DND-41 (cell line): ENCODE data around the gene FRS2.

Experiments used
- ATAC-seq: fragments of 200-7000 bp; cut with Tn5 transposase; 3 replicates; pipeline ENCODE4 v1.9.1; 2021; ENCODE audit warnings: low read depth; ENCODE audit not compliant: insufficient read depth
- DNase-seq: peaks from one replicate; pipeline ENCODE4 v3.0.0-alpha.2; 2020
- H2AFZ ChIP-seq: 2 replicates; pipeline ENCODE4 v1.6.0; 2012; ENCODE audit warnings: low read depth, low read length
- H3K27ac ChIP-seq: 2 replicates; pipeline ENCODE4 v1.5.1; 2012; ENCODE audit warnings: low read length, inconsistent platforms
- H3K27me3 ChIP-seq: fragments of 200-600 bp; sonication (generic); 2 replicates; pipeline ENCODE4 v1.6.0; 2012; ENCODE audit warnings: low read length, mild to moderate bottlenecking, inconsistent platforms; ENCODE audit not compliant: insufficient read depth, poor library complexity
- H3K36me3 ChIP-seq: 2 replicates; pipeline ENCODE4 v1.5.1; 2012; ENCODE audit warnings: low read length, inconsistent platforms; ENCODE audit not compliant: insufficient read depth
- H3K4me1 ChIP-seq: 2 replicates; pipeline ENCODE4 v1.5.1; 2012; ENCODE audit warnings: mild to moderate bottlenecking, low read length; ENCODE audit not compliant: insufficient read depth
- H3K4me2 ChIP-seq: 2 replicates; pipeline ENCODE4 v1.6.0; 2012; ENCODE audit warnings: mild to moderate bottlenecking, moderate library complexity, low read length, inconsistent platforms; ENCODE audit not compliant: insufficient read depth
- H3K4me3 ChIP-seq, 2 experiments: fragments of 200-600 bp in 1 of 2; shearing (Covaris generic) in 1 of 2; 2 replicates each; pipeline ENCODE4 v1.5.1; 2012 to 2016; ENCODE audit warnings: inconsistent platforms in 2 of 2, low read length in 2 of 2, mild to moderate bottlenecking in 2 of 2, low read depth in 1 of 2, moderate library complexity in 1 of 2
- H3K79me2 ChIP-seq: 2 replicates; pipeline ENCODE4 v1.6.0; 2012; ENCODE audit warnings: low read length, inconsistent platforms; ENCODE audit not compliant: insufficient read depth
- H3K9ac ChIP-seq: 2 replicates; pipeline ENCODE4 v1.6.0; 2012; ENCODE audit warnings: low read depth, mild to moderate bottlenecking, inconsistent platforms, low read length, moderate library complexity
- H3K9me3 ChIP-seq: 2 replicates; pipeline ENCODE4 v1.5.1; 2012; ENCODE audit warnings: low read length, moderate library complexity, mild to moderate bottlenecking, inconsistent platforms; ENCODE audit not compliant: insufficient read depth, severe bottlenecking
- H4K20me1 ChIP-seq: 2 replicates; pipeline ENCODE4 v1.6.0; 2012; ENCODE audit warnings: low read length; ENCODE audit not compliant: insufficient read depth
- EZH2 ChIP-seq: IDR thresholded peaks from 3 replicates; pipeline ENCODE4 v1.6.1; 2012; ENCODE audit warnings: borderline replicate concordance, low read depth, mild to moderate bottlenecking, moderate library complexity, low read length, inconsistent platforms; ENCODE audit not compliant: severe bottlenecking
- TF ChIP-seq, protein P1 (sequence below): IDR thresholded peaks from 2 replicates; pipeline ENCODE4 v1.5.1; 2012; ENCODE audit warnings: borderline replicate concordance, low read length, moderate library complexity, mild to moderate bottlenecking; ENCODE audit not compliant: poor library complexity, severe bottlenecking; ENCODE audit errors: extremely low read depth

FRS2 gene

DNA sequence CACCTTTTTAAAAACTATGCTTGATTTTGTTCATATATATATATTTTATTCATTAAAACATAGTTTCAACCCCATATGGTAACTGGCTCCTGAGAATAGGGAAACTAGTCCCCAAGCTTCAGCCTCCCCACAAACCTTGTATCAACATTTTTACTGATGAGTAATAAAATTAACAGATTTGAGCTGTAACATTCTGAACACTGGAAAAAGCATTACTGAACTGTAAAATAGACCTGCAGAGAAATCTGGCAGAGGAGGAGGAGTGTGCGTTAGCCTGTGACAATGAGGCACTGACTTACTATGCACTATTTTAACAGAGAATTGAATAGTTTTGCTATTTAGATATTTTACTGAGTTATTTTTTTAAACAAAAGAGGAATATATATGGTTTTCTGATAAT lies 43.1 kb downstream of the FRS2 start:
- Histone ChIP-seq H3K36me3 (no peaks in the 10 kb centered on the region), H3K4me3 (no peak overlapping the region), H3K4me2 (no peak overlapping the region), H3K9ac (no peak overlapping the region), H2AFZ (no peak overlapping the region), H3K9me3 (no peaks in the 10 kb centered on the region), H3K79me2 (peaks cover 88% of the 10 kb centered on the region), H3K4me1 (peaks cover 3% of the 10 kb centered on the region; the same call in 1 of the 2 replicates), H4K20me1 (peaks cover 19% of the 10 kb centered on the region), H3K27me3 (no peaks in the 10 kb centered on the region), H3K27ac (no peak overlapping the region)
- TF ChIP-seq, protein P1, sequence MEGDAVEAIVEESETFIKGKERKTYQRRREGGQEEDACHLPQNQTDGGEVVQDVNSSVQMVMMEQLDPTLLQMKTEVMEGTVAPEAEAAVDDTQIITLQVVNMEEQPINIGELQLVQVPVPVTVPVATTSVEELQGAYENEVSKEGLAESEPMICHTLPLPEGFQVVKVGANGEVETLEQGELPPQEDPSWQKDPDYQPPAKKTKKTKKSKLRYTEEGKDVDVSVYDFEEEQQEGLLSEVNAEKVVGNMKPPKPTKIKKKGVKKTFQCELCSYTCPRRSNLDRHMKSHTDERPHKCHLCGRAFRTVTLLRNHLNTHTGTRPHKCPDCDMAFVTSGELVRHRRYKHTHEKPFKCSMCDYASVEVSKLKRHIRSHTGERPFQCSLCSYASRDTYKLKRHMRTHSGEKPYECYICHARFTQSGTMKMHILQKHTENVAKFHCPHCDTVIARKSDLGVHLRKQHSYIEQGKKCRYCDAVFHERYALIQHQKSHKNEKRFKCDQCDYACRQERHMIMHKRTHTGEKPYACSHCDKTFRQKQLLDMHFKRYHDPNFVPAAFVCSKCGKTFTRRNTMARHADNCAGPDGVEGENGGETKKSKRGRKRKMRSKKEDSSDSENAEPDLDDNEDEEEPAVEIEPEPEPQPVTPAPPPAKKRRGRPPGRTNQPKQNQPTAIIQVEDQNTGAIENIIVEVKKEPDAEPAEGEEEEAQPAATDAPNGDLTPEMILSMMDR = no peak
- no peak for TF ChIP-seq EZH2
- ATAC-seq (no peak), DNase-seq (no peak)

DNA sequence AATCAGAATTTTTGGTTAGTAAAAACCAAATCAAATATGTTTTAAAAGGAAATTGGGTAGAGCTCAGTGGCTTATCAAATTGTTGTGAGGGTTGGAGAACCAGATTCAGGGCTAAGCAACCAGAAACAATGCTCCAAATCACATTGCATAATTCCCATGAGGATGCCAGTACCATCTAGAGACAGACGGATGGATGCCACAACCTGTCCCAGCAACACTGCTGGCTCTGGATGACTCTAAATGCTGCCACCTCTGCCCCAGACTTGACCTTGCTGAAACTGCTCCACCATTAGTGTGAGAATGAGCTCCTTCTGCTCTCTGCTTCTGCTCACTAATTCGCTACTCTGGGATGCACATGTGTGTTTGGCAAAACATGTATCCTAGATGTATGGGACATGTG lies 43.9 kb downstream of the FRS2 start:
- H3K4me1 ChIP-seq = peaks cover 3% of the 10 kb centered on the region; the same call in 1 of the 2 replicates
- no peak overlapping the region for H3K9ac ChIP-seq
- H3K4me2 ChIP-seq = no peak overlapping the region
- ATAC-seq (no peak), DNase-seq (no peak)
- no peak overlapping the region for H3K27ac ChIP-seq
- no peaks in the 10 kb centered on the region for H3K36me3 ChIP-seq
- no peaks in the 10 kb centered on the region for H3K9me3 ChIP-seq
- H3K79me2 ChIP-seq = peaks cover 92% of the 10 kb centered on the region
- peaks cover 18% of the 10 kb centered on the region for H4K20me1 ChIP-seq
- H3K4me3 ChIP-seq = no peak overlapping the region
- no peaks in the 10 kb centered on the region for H3K27me3 ChIP-seq
- TF ChIP-seq, protein P1 = no peak
- no peak for TF ChIP-seq EZH2
- H2AFZ ChIP-seq = no peak overlapping the region

DNA sequence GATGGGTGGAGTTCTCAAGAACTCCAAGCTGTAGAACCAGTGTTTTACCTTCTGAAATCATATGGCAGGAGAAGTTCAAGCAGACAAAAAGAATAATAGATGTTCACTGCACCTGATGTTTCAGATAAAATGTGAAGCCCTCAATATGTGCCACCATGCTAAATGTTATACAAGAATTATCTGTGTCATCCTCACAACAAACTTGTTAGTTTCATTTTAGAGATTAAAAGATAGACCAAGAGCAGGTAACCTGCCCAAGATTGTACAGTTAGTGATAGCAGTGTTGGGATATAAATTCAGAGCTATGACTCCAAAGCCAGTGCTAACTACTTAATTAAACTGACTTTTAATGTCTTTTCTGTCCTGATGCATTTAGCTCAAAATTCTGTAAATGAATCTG lies 44.7 kb downstream of the FRS2 start:
- H3K36me3 ChIP-seq = no peaks in the 10 kb centered on the region
- DNase-seq (no peak), ATAC-seq (no peak)
- H3K79me2 ChIP-seq = peaks cover 92% of the 10 kb centered on the region
- peaks cover 20% of the 10 kb centered on the region for H4K20me1 ChIP-seq
- TF ChIP-seq, protein P1 = no peak
- TF ChIP-seq EZH2 = no peak
- H3K27me3 ChIP-seq = no peaks in the 10 kb centered on the region
- no peak overlapping the region for H3K4me2 ChIP-seq
- no peak overlapping the region for H3K27ac ChIP-seq
- H3K9me3 ChIP-seq = no peaks in the 10 kb centered on the region
- peaks cover 3% of the 10 kb centered on the region; the same call in 1 of the 2 replicates for H3K4me1 ChIP-seq
- no peak overlapping the region for H2AFZ ChIP-seq
- H3K9ac ChIP-seq = no peak overlapping the region
- H3K4me3 ChIP-seq = no peak overlapping the region

DNA sequence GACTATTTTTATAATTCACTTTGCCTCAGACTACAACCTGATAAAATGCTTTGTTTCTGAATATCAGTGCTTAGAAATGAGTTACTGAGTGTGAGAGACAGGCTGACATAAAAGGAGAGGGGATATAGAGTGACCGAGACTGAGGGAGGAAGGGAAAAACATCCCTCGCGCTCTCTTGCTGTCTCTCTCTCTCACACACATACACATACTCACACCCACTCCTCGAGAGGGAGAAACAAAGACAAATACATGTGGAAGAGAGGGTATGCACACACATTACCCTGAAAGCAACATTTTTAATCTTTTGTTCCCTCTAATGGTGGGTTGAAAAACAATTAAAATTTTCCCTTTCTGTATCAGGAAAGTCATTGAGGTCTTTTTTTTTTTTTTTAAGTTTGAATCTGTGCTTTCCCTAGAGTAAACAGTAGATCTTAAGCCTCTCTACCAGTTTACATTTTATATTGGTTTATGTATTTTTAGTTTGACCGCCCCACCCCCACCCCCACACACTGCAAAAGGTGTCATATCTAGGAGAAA lies 45.3 kb downstream of the FRS2 start:
- H3K27me3 ChIP-seq = no peaks in the 10 kb centered on the region
- H3K4me3 ChIP-seq = no peak overlapping the region
- no peaks in the 10 kb centered on the region for H3K9me3 ChIP-seq
- H2AFZ ChIP-seq = no peak overlapping the region
- H3K36me3 ChIP-seq = no peaks in the 10 kb centered on the region
- H3K27ac ChIP-seq = no peak overlapping the region
- DNase-seq (no peak), ATAC-seq (no peak)
- H3K9ac ChIP-seq = no peak overlapping the region
- peaks cover 3% of the 10 kb centered on the region; the same call in 1 of the 2 replicates for H3K4me1 ChIP-seq
- peaks cover 92% of the 10 kb centered on the region for H3K79me2 ChIP-seq
- H3K4me2 ChIP-seq = no peak overlapping the region
- H4K20me1 ChIP-seq = peaks cover 20% of the 10 kb centered on the region
- TF ChIP-seq, protein P1 = no peak
- TF ChIP-seq EZH2 = no peak
